Panc1 (cell line): ENCODE measurements around the gene SPEF1.

ENCODE experiments used
- CTCF ChIP-seq: fragments of 450-650 bp; IDR thresholded peaks from 2 replicates; pipeline ENCODE4 v1.5.1; 2017; ENCODE audit warnings: mild to moderate bottlenecking
- POLR2AphosphoS5 ChIP-seq: IDR thresholded peaks from 2 replicates; pipeline ENCODE4 v1.6.1; 2012; ENCODE audit warnings: mild to moderate bottlenecking, low read depth, low read length, moderate library complexity
- REST ChIP-seq, 2 experiments: IDR thresholded peaks; 2 replicates each; pipeline ENCODE4 v1.6.1; 2011 to 2012; ENCODE audit warnings: low read depth in 2 of 2, control low read depth in 1 of 2, low read length in 1 of 2, mild to moderate bottlenecking in 1 of 2, moderate library complexity in 1 of 2; ENCODE audit not compliant: insufficient read depth in 1 of 2
- SIN3A ChIP-seq: IDR thresholded peaks from 2 replicates; pipeline ENCODE4 v1.6.1; 2012; ENCODE audit warnings: low read depth, mild to moderate bottlenecking, low read length, moderate library complexity, borderline replicate concordance; ENCODE audit not compliant: insufficient read depth
- TCF7L2 ChIP-seq: IDR thresholded peaks from 2 replicates; pipeline ENCODE4 v1.6.1; 2011; ENCODE audit warnings: mild to moderate bottlenecking, low read depth, low read length, inconsistent platforms

GRCh38 chr20:3784216-3784853 is 3.1 kb upstream of the SPEF1 start:
- TF ChIP-seq CTCF (no peak), SIN3A (no peak), POLR2AphosphoS5 (peak; percentile 30; the same call in 1 of the 2 replicates), REST (IDR thresholded peaks at IDR 0.05; ENCODE audit: insufficient read depth in 1 of 2, low read depth in 2 of 2, low read length in 1 of 2) (peak in 1 of 2 experiments; percentile 54; a peak in 3 of 4 replicates), TCF7L2 (no peak)
